IPS-18a (cell line): ENCODE data around the gene SDR42E2.
"Not testable (repeated sequence)": the region's sequence is repeated elsewhere in the genome, so short reads cannot be mapped to it uniquely, and the experiment has no call there.

Experiments used
- H3K27ac ChIP-seq: one replicate; pipeline ENCODE4 v1.5.1; 2013; ENCODE audit warnings: low read length
- H3K27me3 ChIP-seq: one replicate; pipeline ENCODE4 v1.6.1; 2013; ENCODE audit warnings: mild to moderate bottlenecking, low read length; ENCODE audit not compliant: control insufficient read depth, insufficient read depth
- H3K36me3 ChIP-seq: one replicate; pipeline ENCODE4 v1.6.1; 2013; ENCODE audit warnings: low read depth, low read length; ENCODE audit not compliant: control insufficient read depth
- H3K4me1 ChIP-seq: one replicate; pipeline ENCODE4 v1.6.1; 2013; ENCODE audit warnings: low read depth, low read length; ENCODE audit not compliant: control insufficient read depth
- H3K4me3 ChIP-seq: one replicate; pipeline ENCODE4 v1.5.1; 2013; ENCODE audit warnings: low read length
- H3K9ac ChIP-seq: one replicate; pipeline ENCODE4 v1.6.1; 2013; ENCODE audit warnings: mild to moderate bottlenecking, low read length, moderate library complexity
- H3K9me3 ChIP-seq: one replicate; pipeline ENCODE4 v1.6.1; 2013; ENCODE audit warnings: low read depth, low read length; ENCODE audit not compliant: control insufficient read depth

SDR42E2 gene

GRCh38 chr16:22194707-22195444 lies 32.6 kb downstream of the SDR42E2 start:
- no peak overlapping the region for H3K9ac ChIP-seq
- peak overlapping the region; percentile 73 for H3K4me3 ChIP-seq
- H3K4me1 ChIP-seq: peaks cover 11% of the 10 kb centered on the region
- no peak overlapping the region for H3K27ac ChIP-seq
- H3K27me3 ChIP-seq: peaks cover under 1% of the 10 kb centered on the region
- H3K36me3 ChIP-seq: no peaks in the 10 kb centered on the region
- H3K9me3 ChIP-seq: no peaks in the 10 kb centered on the region

GRCh38 chr16:22195445-22195694 lies 33.1 kb downstream of the SDR42E2 start:
- Histone ChIP-seq H3K36me3 (no peaks in the 10 kb centered on the region), H3K4me3 (peak overlapping the region; percentile 73), H3K27me3 (no peaks in the 10 kb centered on the region), H3K27ac (no peak overlapping the region), H3K9me3 (no peaks in the 10 kb centered on the region), H3K4me1 (peaks cover 11% of the 10 kb centered on the region), H3K9ac (no peak overlapping the region)

- Histone ChIP-seq H3K27ac (no peak overlapping the region), H3K36me3 (no peaks in the 10 kb centered on the region), H3K9ac (peak overlapping the region; percentile 14), H3K4me3 (peak overlapping the region; percentile 73), H3K4me1 (peaks cover 11% of the 10 kb centered on the region), H3K27me3 (no peaks in the 10 kb centered on the region), H3K9me3 (no peaks in the 10 kb centered on the region)
Observed at GRCh38 chr16:22195695-22196558, 33.6 kb downstream of the SDR42E2 start.

- not testable (repeated sequence) for H3K9me3 ChIP-seq, H3K4me1 ChIP-seq, H3K9ac ChIP-seq, H3K36me3 ChIP-seq, H3K27ac ChIP-seq, H3K27me3 ChIP-seq
- peak overlapping the region; percentile 73 for H3K4me3 ChIP-seq
Observed at GRCh38 chr16:22196559-22197168, 34.4 kb downstream of the SDR42E2 start.

- Histone ChIP-seq H3K4me1 (no peaks in the 10 kb centered on the region), H3K36me3 (no peaks in the 10 kb centered on the region), H3K4me3 (no peak overlapping the region), H3K9me3 (no peaks in the 10 kb centered on the region), H3K27me3 (no peaks in the 10 kb centered on the region), H3K27ac (no peak overlapping the region), H3K9ac (no peak overlapping the region)
Observed at GRCh38 chr16:22198547-22199293, 36.4 kb downstream of the SDR42E2 start.

- no peak overlapping the region for H3K9ac ChIP-seq
- H3K27ac ChIP-seq: no peak overlapping the region
- H3K4me3 ChIP-seq: no peak overlapping the region
- peaks cover 5% of the 10 kb centered on the region for H3K4me1 ChIP-seq
- no peaks in the 10 kb centered on the region for H3K36me3 ChIP-seq
- H3K27me3 ChIP-seq: no peaks in the 10 kb centered on the region
- no peaks in the 10 kb centered on the region for H3K9me3 ChIP-seq
Observed at GRCh38 chr16:22202261-22202637, 39.9 kb downstream of the SDR42E2 start.

- H3K4me3 ChIP-seq: no peak overlapping the region
- H3K9ac ChIP-seq: no peak overlapping the region
- no peaks in the 10 kb centered on the region for H3K27me3 ChIP-seq
- H3K4me1 ChIP-seq: peaks cover 9% of the 10 kb centered on the region
- H3K36me3 ChIP-seq: no peaks in the 10 kb centered on the region
- H3K9me3 ChIP-seq: no peaks in the 10 kb centered on the region
- H3K27ac ChIP-seq: no peak overlapping the region
Observed at GRCh38 chr16:22203091-22203490, 40.8 kb downstream of the SDR42E2 start.

- Histone ChIP-seq H3K27ac (no peak overlapping the region), H3K27me3 (no peaks in the 10 kb centered on the region), H3K9me3 (no peaks in the 10 kb centered on the region), H3K4me1 (peaks cover 9% of the 10 kb centered on the region), H3K36me3 (no peaks in the 10 kb centered on the region), H3K9ac (no peak overlapping the region), H3K4me3 (no peak overlapping the region)
Observed at GRCh38 chr16:22204091-22204655, 41.9 kb downstream of the SDR42E2 start.

- no peaks in the 10 kb centered on the region for H3K9me3 ChIP-seq
- no peak overlapping the region for H3K27ac ChIP-seq
- no peaks in the 10 kb centered on the region for H3K36me3 ChIP-seq
- no peaks in the 10 kb centered on the region for H3K27me3 ChIP-seq
- H3K4me1 ChIP-seq: peaks cover 9% of the 10 kb centered on the region
- peak overlapping the region; percentile 82 for H3K4me3 ChIP-seq
- H3K9ac ChIP-seq: peak overlapping the region; percentile 19
Observed at GRCh38 chr16:22205577-22206012, 43.3 kb downstream of the SDR42E2 start.

- Histone ChIP-seq H3K27ac (no peak within 1 kb of the TSS), H3K27me3 (no peaks in the 10 kb centered on the region), H3K36me3 (no peaks in the 10 kb centered on the region), H3K4me3 (peak within 1 kb of the TSS; percentile 82), H3K4me1 (peaks cover 9% of the 10 kb centered on the region), H3K9me3 (no peaks in the 10 kb centered on the region), H3K9ac (peak within 1 kb of the TSS; percentile 59)
Observed at GRCh38 chr16:22206013-22206841, 43.9 kb downstream of the SDR42E2 start, which contains the start of gene EEF2K. Gene EEF2K, plus strand, starts transcription at chr16:22206278. Its CDS starts 19,452 bp downstream, at chr16:22225730.
